Measurements from ENCODE around the gene RERE.
"Not testable (repeated sequence)": the region's sequence is repeated elsewhere in the genome, so short reads cannot be mapped to it uniquely, and the experiment has no call there.

The RERE gene

DNA sequence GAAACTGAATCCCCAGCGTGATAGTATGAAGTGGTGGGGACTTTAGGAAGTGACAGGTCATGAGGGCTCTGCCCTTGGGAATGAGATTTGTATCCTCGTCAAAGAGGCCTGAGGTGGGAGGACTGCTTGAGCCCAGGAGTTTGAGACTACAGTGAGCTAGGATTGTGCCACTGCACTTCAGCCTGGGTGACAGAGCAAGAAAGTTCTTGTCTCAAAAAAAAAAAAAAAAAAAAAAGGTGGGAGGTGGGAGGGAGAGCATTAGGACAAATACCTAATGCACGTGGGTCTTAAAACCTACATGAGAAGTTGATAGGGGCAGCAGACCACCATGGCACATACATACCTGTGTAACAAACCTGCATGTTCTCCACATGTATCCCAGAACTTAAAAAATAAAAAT, 24.0 kb upstream of the RERE start:
- no peak for DNase-seq (ENCODE audit: low read depth)

- no peak for DNase-seq (ENCODE audit: low read depth)
Measured at GRCh38 chr1:8839990-8840389, 22.6 kb upstream of the RERE start.

- peak; percentile 44 for DNase-seq (ENCODE audit: low read depth)
Measured at GRCh38 chr1:8835941-8836643, 18.7 kb upstream of the RERE start.

GRCh38 chr1:8831340-8831739, 13.9 kb upstream of the RERE start:
- no peak for DNase-seq (ENCODE audit: low read depth)

DNA sequence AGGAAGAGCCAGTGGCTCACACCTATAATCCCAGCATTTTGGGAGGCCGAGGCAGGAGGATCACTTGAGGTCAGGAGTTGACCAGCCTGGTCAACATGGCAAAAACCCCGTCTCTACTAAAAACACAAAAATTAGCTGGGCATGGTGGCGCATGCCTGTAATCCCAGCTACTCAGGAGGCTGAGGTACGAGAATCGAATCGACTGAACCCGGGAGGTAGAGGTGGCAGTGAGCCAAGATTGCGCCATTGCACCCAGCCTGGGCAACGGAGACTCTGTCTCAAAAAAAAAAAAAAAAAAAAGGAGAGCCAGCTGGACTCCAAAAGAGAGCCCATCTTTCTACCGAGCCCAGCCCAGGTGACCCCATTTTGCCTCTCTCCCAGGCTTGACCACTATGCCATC, 13.3 kb upstream of the RERE start:
- not testable (repeated sequence) for DNase-seq (ENCODE audit: low read depth)

GRCh38 chr1:8825985-8826481, 8.6 kb upstream of the RERE start:
- DNase-seq (ENCODE audit: low read depth), result peak; percentile 95

DNA sequence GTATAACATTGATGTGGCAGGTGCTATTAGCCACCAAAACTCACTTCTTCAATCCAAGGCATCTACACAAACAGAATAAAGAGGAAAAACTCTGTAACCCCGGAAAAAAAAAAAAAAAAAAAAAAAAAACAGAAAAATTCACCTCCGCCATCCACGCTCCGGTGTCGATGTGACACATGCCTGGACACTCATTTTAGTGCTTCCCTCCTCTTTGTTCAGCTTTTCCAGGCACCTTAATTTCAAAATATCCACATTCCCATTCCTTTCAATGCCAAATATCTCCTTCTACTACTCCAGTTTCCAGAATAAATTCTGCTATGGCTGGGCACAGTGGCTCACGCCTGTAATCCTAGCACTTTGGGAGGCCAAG, 5.8 kb upstream of the RERE start:
- no peak for DNase-seq (ENCODE audit: low read depth)

DNA sequence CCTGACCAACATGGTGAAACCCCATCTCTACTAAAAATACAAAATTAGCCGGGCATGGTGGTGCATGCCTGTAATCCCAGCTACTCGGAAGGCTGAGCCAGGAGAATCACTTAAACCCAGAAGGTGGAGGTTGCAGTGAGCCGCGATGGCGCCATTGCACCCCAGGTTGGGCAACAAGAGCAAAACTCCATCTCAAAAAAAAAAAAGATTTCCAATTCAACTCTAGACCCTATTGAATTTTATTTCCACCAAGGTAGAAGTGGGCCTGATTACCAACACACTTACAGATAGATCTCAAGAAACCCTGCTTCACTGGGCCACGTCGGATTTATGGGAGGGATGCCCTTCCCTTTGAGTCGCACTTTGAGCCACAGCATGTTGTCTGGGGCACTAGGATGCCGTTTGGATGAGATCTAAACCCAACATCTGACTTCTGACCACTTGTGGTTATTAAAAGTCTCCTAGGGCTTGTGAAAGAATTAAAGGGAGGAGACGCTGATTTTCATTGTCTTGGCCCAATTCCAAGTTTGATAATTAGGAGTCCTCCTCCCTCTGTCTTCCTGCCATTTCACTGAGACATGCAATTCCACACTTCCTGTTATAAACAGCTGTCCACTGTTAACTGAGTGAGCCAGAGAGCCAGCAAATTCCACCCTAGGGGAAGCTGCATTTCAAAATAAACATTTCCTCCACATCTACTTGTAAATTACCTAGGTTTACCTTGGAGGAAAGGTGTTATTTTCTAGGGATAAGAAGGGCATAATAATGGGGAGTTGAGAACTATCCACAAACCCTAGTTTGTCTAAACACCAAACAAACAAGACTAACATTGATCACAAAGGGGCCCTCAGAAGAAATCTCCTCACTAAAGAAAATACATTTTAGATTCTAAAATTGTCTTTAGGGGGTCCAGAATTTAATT, 5.2 kb upstream of the RERE start:
- DNase-seq (ENCODE audit: low read depth), result peak; percentile 99

GRCh38 chr1:8821084-8821483, 3.6 kb upstream of the RERE start:
- no peak for DNase-seq (ENCODE audit: low read depth)

- DNase-seq (ENCODE audit: low read depth), result not testable (repeated sequence)
Measured at GRCh38 chr1:8818789-8819188, 1.3 kb upstream of the RERE start.

- DNase-seq (ENCODE audit: low read depth), result peak; percentile 63
Measured at GRCh38 chr1:8818325-8818775, 910 bp upstream of the RERE start.

DNA sequence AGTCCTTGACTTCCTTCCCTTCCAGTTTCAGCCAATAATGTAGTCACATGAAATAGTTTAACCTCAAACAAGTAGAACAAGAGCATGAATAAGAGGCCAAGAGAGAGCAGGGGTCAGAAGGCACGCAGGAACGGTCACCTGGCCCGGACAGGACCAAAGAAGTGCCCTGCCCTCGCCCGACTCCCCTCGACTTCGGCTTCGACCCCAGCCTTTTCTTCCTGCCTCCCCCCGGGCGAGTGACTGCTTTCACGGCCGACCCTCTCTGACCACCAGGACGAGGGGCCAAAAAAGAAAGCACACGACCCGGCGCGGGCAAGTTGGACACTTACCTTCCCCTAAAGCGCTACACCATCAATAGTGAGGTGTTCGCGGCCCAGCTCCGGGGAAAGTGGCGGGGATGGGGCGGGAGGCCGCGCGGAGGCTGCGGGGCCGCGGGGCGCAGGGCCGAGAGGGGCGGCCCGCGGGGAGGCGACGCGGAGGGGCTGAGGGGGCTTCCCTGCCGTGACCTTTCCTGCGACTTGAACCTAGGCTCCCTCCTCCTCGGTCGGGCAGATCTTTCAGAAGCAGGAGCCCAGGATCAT, 519 bp downstream of the RERE start:
- peak; percentile 13 for DNase-seq (ENCODE audit: low read depth)

GRCh38 chr1:8816264-8816663, 1.2 kb downstream of the RERE start:
- DNase-seq (ENCODE audit: low read depth), result peak; percentile 47

DNA sequence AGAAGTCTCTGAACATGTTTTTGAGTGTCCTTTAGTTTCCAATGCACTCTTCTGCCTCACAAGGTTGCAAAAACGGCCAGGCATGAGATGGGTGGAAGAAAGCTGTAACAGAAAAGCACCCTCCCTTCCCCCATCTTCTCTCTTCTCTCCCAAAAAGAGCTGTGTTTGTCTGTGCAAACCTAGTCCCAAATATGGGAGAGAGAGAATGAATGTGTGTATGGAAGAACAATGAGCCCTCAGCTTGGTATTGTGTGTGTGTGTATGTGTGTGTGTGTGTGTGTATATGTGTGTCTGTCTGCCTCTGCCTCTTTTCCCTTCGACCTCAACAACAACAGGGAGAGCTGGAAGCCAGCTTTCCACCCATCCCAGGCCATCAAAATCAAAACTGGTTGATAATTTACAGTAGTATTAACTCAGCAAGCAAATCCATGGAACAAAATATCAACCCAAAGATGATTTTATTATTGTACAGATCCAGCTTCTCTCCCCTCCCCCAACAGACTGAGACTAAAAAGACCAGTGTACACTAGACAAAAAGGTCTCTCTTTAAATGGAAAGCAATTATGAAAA, 1.8 kb downstream of the RERE start:
- DNase-seq (ENCODE audit: low read depth), result peak; percentile 31

GRCh38 chr1:8814865-8815264, 2.6 kb downstream of the RERE start:
- DNase-seq (ENCODE audit: low read depth), result no peak

DNA sequence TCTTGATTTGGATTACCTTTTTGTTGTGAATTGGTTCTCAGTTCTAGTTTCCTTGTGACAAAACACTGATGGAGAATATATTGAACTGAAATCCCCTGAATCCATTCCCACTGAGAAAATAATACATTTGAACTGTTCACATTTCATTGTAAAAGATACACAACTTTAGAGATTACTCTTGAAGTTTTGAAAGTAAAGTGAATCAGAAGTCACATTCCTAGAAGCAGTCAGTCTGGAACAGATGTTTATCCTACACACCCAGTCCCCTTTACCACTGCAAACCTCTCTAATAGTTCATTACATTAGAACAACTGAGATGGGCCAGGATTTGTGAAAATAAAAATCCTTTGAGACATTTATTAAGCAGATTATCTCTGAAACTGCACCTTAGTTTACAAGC, 3.4 kb downstream of the RERE start:
- DNase-seq (ENCODE audit: low read depth), result peak; percentile 13

GRCh38 chr1:8813016-8813763, 4.2 kb downstream of the RERE start:
- DNase-seq (ENCODE audit: low read depth), result peak; percentile 22

- peak; percentile 19 for DNase-seq (ENCODE audit: low read depth)
Measured at GRCh38 chr1:8812081-8812480, 5.4 kb downstream of the RERE start.

DNA sequence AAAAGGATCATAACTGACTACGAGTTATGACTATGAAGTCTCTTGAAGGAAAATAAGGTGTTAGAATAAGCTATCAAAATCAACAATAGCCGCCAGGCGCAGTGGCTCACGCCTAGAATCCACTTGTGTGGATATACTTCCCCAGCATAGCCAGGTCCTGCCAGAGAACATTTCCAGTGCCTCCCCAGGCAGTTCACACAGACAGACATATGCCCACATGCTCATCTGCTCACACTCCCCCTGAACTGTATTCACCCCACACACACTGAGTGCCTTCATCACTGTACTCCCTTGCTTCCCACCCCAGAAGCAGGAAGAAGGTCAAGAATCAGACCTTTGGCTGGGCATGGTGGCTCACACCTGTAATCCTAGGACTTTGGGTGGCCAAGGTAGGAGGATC, 6.5 kb downstream of the RERE start:
- DNase-seq (ENCODE audit: low read depth), result no peak

GRCh38 chr1:8809342-8809736, 8.1 kb downstream of the RERE start:
- peak; percentile 61 for DNase-seq (ENCODE audit: low read depth)

- DNase-seq (ENCODE audit: low read depth), result no peak
Measured at GRCh38 chr1:8807004-8807403, 10.4 kb downstream of the RERE start.

- DNase-seq (ENCODE audit: low read depth), result no peak
Measured at GRCh38 chr1:8800416-8800815, 17.0 kb downstream of the RERE start.
